Measurements from ENCODE around the gene ACYP1. TPM values are rescaled to one million over a fixed set of nuclear protein-coding genes. Genes with fewer than 3 reads are reported as not detected.
"Not testable (repeated sequence)": the region's sequence is repeated elsewhere in the genome, so short reads cannot be mapped to it uniquely, and the experiment has no call there.

The ACYP1 gene
- total RNA-seq, 4 donors from 2014 or later: 11.8 to 30.6 (median 21.4) TPM

GRCh38 chr14:75069811-75070145, 6.0 kb upstream of the ACYP1 start:
- Histone ChIP-seq H3K9me3 (no peaks in the 10 kb centered on the region), H3K27me3 (no peaks in the 10 kb centered on the region), H3K27ac (peak overlapping the region; percentile 86), H3K36me3 (no peaks in the 10 kb centered on the region), H3K4me3 (peak overlapping the region; percentile 40 to 49), H3K4me1 (no peaks in the 10 kb centered on the region)
- DNase-seq: no peak
- TF ChIP-seq POLR2A (IDR thresholded peaks at IDR 0.05) (no peak), CTCF (IDR thresholded peaks at IDR 0.05) (no peak)
- intact Hi-C loops (cut with DNase I; ENCODE audit: low total_unique reads): no loop called here

- Histone ChIP-seq H3K9me3 (no peaks in the 10 kb centered on the region), H3K27ac (peak within 1 kb of the TSS; percentile 86), H3K4me3 (peak within 1 kb of the TSS; percentile 40 to 49), H3K4me1 (no peaks in the 10 kb centered on the region), H3K36me3 (no peaks in the 10 kb centered on the region), H3K27me3 (no peaks in the 10 kb centered on the region)
- DNase-seq: peak; percentile 95 to 98
- TF ChIP-seq POLR2A (IDR thresholded peaks at IDR 0.05) (peak; percentile 26 to 62), CTCF (IDR thresholded peaks at IDR 0.05) (peak in 1 of 4 experiments; percentile 22)
- intact Hi-C loops (cut with DNase I; ENCODE audit: low total_unique reads): no loop called here
These were observed 5.4 kb upstream of the ACYP1 start, which contains the start of gene ZC2HC1C for GRCh38 chr14:75069121-75069810. ZC2HC1C (plus strand) TSS chr14:75069641; CDS start chr14:75070574, 933 bp downstream.

GRCh38 chr14:75068294-75069120, 4.7 kb upstream of the ACYP1 start:
- Histone ChIP-seq H3K4me1 (no peaks in the 10 kb centered on the region), H3K27me3 (no peaks in the 10 kb centered on the region), H3K9me3 (no peaks in the 10 kb centered on the region), H3K4me3 (peak overlapping the region; percentile 40 to 49), H3K27ac (peak overlapping the region; percentile 86), H3K36me3 (no peaks in the 10 kb centered on the region)
- TF ChIP-seq CTCF (IDR thresholded peaks at IDR 0.05): no peak
- TF ChIP-seq POLR2A (IDR thresholded peaks at IDR 0.05): no peak
- DNase-seq: no peak
- intact Hi-C loops (cut with DNase I; ENCODE audit: low total_unique reads): no loop called here

- intact Hi-C loops (cut with DNase I; ENCODE audit: low total_unique reads); DNase-seq; H3K4me3 ChIP-seq; H3K4me1 ChIP-seq; H3K36me3 ChIP-seq; H3K27me3 ChIP-seq; H3K9me3 ChIP-seq: not testable (repeated sequence)
- peak overlapping the region; percentile 86 for H3K27ac ChIP-seq
These were observed 3.9 kb upstream of the ACYP1 start for GRCh38 chr14:75067765-75068164.

GRCh38 chr14:75067212-75067611, 3.4 kb upstream of the ACYP1 start:
- intact Hi-C loops (cut with DNase I; ENCODE audit: low total_unique reads): no loop called here
- H3K9me3 ChIP-seq: no peaks in the 10 kb centered on the region

More at GRCh38 chr14:75067212-75067611, 3.4 kb upstream of the ACYP1 start:
- H3K4me3 ChIP-seq: no peak overlapping the region
- H3K27me3 ChIP-seq: no peaks in the 10 kb centered on the region
- no peaks in the 10 kb centered on the region for H3K36me3 ChIP-seq
- H3K27ac ChIP-seq: no peak overlapping the region
- H3K4me1 ChIP-seq: peaks cover 0 to 4% of the 10 kb centered on the region in 2 donors
- DNase-seq: no peak
- TF ChIP-seq POLR2A (IDR thresholded peaks at IDR 0.05) (no peak), CTCF (IDR thresholded peaks at IDR 0.05) (no peak)

Data from uterus (tissue), 4 donors.